PC-9 (cell line): Measurements from ENCODE around the gene CIAO2B. TPM values are rescaled to one million over a fixed set of nuclear protein-coding genes. Genes with fewer than 3 reads are reported as not detected.

Source experiments
- Bru-seq: library from RNA; stranded (reverse); fragments of 400-500 nt; gene quantifications from one replicate; lab custom pipeline; 2021; lab: Mats Ljungman, UMichigan
- BruChase-seq, 2 experiments: library from RNA; stranded (reverse); fragments of 400-500 nt; gene quantifications; one replicate each; lab custom pipeline; 2021; lab: Mats Ljungman, UMichigan
- BruUV-seq: library from RNA; stranded (reverse); fragments of 400-500 nt; replicated peaks from 2 replicates; lab custom pipeline; 2021; lab: Mats Ljungman, UMichigan
- CTCF ChIA-PET: fragments of 300-600 bp; sonication (Branson Sonifier 250); formaldehyde crosslinking; loops from one replicate; lab custom pipeline; 2022; ENCODE audit warnings: antibody characterized with exemption; lab: Charles Lee
- POLR2A ChIA-PET: fragments of 300-600 bp; sonication (Branson Sonifier 250); formaldehyde crosslinking; loops from one replicate; lab custom pipeline; 2022; ENCODE audit warnings: antibody characterized with exemption; ENCODE audit not compliant: unreplicated experiment; lab: Charles Lee
- DNase-seq, 2 experiments: peaks; one replicate each; pipeline versions ENCODE4 v3.0.0 to v3.0.0-alpha.2; 2015 to 2022; ENCODE audit warnings: mixed read lengths in 1 of 2
- H2AFZ ChIP-seq: fragments of 200-600 bp; sonication (generic); 2 replicates; pipeline ENCODE4 v1.8.1; 2017; ENCODE audit warnings: antibody characterized with exemption
- H3F3A ChIP-seq: fragments of 200-600 bp; sonication (generic); 2 replicates; pipeline ENCODE4 v1.8.1; 2017; ENCODE audit warnings: antibody characterized with exemption, mild to moderate bottlenecking, low read depth; ENCODE audit not compliant: insufficient read depth
- H3K27ac ChIP-seq: fragments of 200-600 bp; sonication (generic); 2 replicates; pipeline ENCODE4 v1.6.1; 2016; ENCODE audit warnings: mixed run types
- H3K27me3 ChIP-seq: fragments of 200-600 bp; sonication (generic); 2 replicates; pipeline ENCODE4 v1.6.1; 2016; ENCODE audit warnings: low read depth, mixed run types; ENCODE audit not compliant: insufficient read depth
- H3K36me3 ChIP-seq: fragments of 200-600 bp; sonication (generic); 2 replicates; pipeline ENCODE4 v1.6.1; 2016; ENCODE audit warnings: low read depth, mixed run types
- H3K4me1 ChIP-seq: fragments of 200-600 bp; sonication (generic); replicated peaks from 2 replicates; pipeline ENCODE4 v1.6.1; 2016; ENCODE audit warnings: mixed run types; ENCODE audit not compliant: insufficient read depth
- H3K4me2 ChIP-seq: fragments of 200-600 bp; sonication (generic); 2 replicates; pipeline ENCODE4 v1.6.1; 2017; ENCODE audit warnings: mixed run types
- H3K4me3 ChIP-seq: fragments of 200-600 bp; sonication (generic); 2 replicates; pipeline ENCODE4 v1.6.1; 2016; ENCODE audit warnings: mixed run types
- H3K79me2 ChIP-seq: fragments of 200-600 bp; sonication (generic); 2 replicates; pipeline ENCODE4 v1.6.1; 2017; ENCODE audit warnings: low read depth, mixed run types
- H3K9me2 ChIP-seq: fragments of 200-600 bp; sonication (generic); 2 replicates; pipeline ENCODE4 v1.8.1; 2017; ENCODE audit warnings: mild to moderate bottlenecking; ENCODE audit not compliant: insufficient read depth
- H3K9me3 ChIP-seq: fragments of 200-600 bp; sonication (generic); 2 replicates; pipeline ENCODE4 v1.8.1; 2016; ENCODE audit warnings: low read depth; ENCODE audit not compliant: insufficient read depth
- H4K20me1 ChIP-seq: fragments of 200-600 bp; sonication (generic); 2 replicates; pipeline ENCODE4 v1.8.1; 2017; ENCODE audit not compliant: insufficient read depth
- EZH2 ChIP-seq: fragments of 200-600 bp; sonication (generic); IDR thresholded peaks from 2 replicates; pipeline ENCODE4 v1.8.0; 2017; ENCODE audit warnings: antibody characterized with exemption, low read depth
- intact Hi-C: fragments of 100-400 bp; cut with micrococcal nuclease; formaldehyde crosslinking; loops from one replicate; pipeline ENCODE4 v1.10.0; 2022; ENCODE audit not compliant: unreplicated experiment
- long read RNA-seq: library from polyadenylated mRNA; stranded (forward); transcript quantifications from one replicate; pipeline ENCODE4 v2.0.0, GENCODE V29; 2022
- total RNA-seq: library from RNA; stranded (reverse); gene quantifications from 2 replicates; pipeline ENCODE4 v1.2.3, GENCODE V29; 2021
- TF ChIP-seq, protein P1 (sequence below): fragments of 200-600 bp; sonication (generic); conservative IDR thresholded peaks from 2 replicates; pipeline ENCODE4 v1.6.1; 2017; ENCODE audit warnings: mixed run types, antibody characterized with exemption, mild to moderate bottlenecking, moderate library complexity

Gene CIAO2B
- 81.7 and 87.1 TPM in 2 replicates for total RNA-seq
- Bru-seq, nascent RNA = percentile 77 among the genes with signal in this experiment
- BruChase-seq, experiment 1, labeled RNA remaining after a 2-hour chase = percentile 79 among the genes with signal in this experiment
- BruChase-seq, experiment 2, labeled RNA remaining after a 6-hour chase = percentile 92 among the genes with signal in this experiment
- long read RNA-seq, transcript CIAO2B-203 (4 exons, 718 nt) = minor isoform, 8 of 205 reads
- long read RNA-seq, transcript CIAO2B-201 (5 exons, 676 nt) = major isoform, 186 of 205 reads
- long read RNA-seq, partial matches to known transcripts = 8 of 205 reads
- long read RNA-seq, other reads (novel, unspliced or antisense) = 3 of 205 reads

DNA sequence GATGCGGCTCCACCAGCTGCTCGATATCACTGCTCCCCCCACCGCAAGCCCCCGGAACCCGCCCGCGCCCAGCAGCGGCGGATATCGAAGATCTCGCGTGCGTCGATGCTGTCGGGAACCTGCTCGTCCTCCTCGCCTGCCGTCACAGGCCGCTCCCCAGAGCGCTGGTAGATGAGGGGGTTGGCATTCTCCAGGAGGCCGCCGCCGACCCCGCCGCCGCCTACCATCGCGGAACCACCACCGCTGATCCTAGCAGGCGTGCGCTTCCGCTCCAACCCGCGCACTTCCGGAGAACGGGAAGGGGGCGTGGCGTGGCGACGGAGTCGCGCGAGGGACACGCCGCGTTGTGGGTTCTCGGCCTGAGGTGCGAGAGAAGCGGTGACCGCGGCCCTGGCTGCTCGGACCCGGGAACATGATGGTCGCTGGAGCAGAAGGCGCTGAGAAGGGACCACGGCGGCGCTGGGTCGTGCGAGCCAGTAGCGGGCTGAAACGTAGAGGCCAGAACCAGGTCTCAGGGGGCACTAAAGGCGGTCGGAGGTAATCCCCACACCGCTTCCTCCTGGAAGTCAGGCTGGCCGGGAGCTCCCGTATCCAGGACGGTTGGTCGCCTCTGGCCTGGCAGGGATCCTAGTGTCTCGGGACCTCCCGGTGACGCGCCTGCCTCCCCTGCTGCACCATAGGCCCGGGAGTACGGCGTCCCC, at the start of gene CIAO2B:
CIAO2B (minus strand) TSS at position 265 of the 701 bp plus-strand sequence; CDS start at position 227, 38 bp downstream.
- Histone ChIP-seq H3K9me3 (no peaks in the 10 kb centered on the region), H3F3A (peaks cover 26% of the 10 kb centered on the region), H3K27ac (peak within 1 kb of the TSS; percentile 48), H3K79me2 (peaks cover 39% of the 10 kb centered on the region), H3K36me3 (no peaks in the 10 kb centered on the region), H3K4me2 (peak within 1 kb of the TSS; percentile 98), H2AFZ (peak within 1 kb of the TSS; percentile 99), H3K4me1 (peaks cover 42% of the 10 kb centered on the region), H3K4me3 (peak within 1 kb of the TSS; percentile 91), H3K27me3 (no peaks in the 10 kb centered on the region), H3K9me2 (no peaks in the 10 kb centered on the region), H4K20me1 (peaks cover 12% of the 10 kb centered on the region; the same call in 1 of the 2 replicates)
- peak; percentile 63 to 83 for DNase-seq
- BruUV-seq = no TSS peak
- POLR2A ChIA-PET = interaction anchor here (0.7 kb wide), 2 partner anchors 32 to 73 kb away, joined by 3 to 4 read pairs; no protein-coding TSS in a partner anchor
- intact Hi-C loops = loop anchor here (10.0 kb wide), 1 partner anchor 419 kb away; no protein-coding TSS in a partner anchor
- no peak for TF ChIP-seq EZH2
- TF ChIP-seq, protein P1, sequence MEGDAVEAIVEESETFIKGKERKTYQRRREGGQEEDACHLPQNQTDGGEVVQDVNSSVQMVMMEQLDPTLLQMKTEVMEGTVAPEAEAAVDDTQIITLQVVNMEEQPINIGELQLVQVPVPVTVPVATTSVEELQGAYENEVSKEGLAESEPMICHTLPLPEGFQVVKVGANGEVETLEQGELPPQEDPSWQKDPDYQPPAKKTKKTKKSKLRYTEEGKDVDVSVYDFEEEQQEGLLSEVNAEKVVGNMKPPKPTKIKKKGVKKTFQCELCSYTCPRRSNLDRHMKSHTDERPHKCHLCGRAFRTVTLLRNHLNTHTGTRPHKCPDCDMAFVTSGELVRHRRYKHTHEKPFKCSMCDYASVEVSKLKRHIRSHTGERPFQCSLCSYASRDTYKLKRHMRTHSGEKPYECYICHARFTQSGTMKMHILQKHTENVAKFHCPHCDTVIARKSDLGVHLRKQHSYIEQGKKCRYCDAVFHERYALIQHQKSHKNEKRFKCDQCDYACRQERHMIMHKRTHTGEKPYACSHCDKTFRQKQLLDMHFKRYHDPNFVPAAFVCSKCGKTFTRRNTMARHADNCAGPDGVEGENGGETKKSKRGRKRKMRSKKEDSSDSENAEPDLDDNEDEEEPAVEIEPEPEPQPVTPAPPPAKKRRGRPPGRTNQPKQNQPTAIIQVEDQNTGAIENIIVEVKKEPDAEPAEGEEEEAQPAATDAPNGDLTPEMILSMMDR = no peak
- CTCF ChIA-PET = no interaction called here

DNA sequence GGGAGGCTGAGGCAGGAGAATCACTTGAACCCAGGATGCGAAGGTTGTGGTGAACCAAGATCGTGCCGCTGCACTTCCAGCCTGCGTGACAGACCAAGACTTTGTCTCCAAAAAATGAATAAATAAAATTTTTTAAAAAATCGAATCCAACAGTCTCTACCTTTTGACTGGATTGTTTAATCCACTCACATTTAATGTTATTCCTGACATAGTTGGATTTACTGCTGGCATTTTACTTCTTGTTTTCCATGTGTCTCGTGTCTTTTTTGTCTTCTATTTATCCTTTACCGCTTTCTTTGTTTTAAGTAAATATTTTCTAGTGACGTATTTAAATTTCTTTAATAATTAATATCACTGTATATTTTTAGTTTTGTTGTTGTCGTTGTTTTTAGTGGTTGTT, 48.8 kb upstream of the CIAO2B start:
- POLR2A ChIA-PET = no interaction called here
- BruUV-seq = no TSS peak
- CTCF ChIA-PET = interaction anchor here (0.6 kb wide), 1 partner anchor 9 kb away, joined by 4 read pairs; no protein-coding TSS in a partner anchor
- Histone ChIP-seq H3K9me2 (no peaks in the 10 kb centered on the region), H3K4me3 (no peak overlapping the region), H3F3A (no peaks in the 10 kb centered on the region), H3K27ac (no peak overlapping the region), H3K4me1 (no peaks in the 10 kb centered on the region), H3K36me3 (no peaks in the 10 kb centered on the region), H3K27me3 (no peaks in the 10 kb centered on the region), H2AFZ (no peak overlapping the region), H3K9me3 (no peaks in the 10 kb centered on the region), H4K20me1 (no peaks in the 10 kb centered on the region), H3K79me2 (no peaks in the 10 kb centered on the region), H3K4me2 (no peak overlapping the region)
- DNase-seq = no peak
- intact Hi-C loops = no loop called here
- no peak for TF ChIP-seq EZH2
- TF ChIP-seq, protein P1 = no peak

DNA sequence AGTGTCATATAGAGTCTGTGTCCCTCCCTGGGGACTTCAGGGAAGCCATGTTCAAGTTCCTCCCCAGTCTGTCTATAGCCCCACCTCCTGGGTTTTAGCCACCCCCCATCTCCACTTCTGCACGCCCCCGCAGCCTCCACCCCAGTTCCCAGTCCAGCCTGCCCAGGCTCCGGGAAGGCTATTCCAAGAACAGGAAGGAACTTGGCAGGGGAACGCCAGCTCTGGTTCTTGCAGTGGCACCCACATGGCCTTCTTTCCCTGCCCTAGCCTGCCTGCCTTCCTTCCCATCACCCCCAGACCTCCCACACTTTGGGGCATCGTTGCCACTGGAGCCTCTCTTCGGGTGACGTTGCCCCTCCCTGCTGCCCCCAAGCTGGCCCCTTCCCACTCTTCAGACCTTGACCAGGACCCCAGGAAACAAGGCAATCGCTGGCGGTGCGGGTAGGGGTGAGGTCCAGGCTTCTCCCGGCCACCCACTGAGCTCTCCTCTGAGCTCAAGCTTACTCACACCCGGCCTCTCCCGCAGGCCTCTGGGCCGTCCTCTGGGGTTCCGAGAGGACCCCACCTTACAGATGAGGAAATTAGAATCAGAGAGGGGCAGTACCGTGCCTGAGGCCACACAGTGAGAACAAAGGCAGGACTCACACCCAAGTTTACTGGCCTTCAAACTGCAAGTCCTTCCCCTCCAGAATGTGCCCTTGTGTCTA, 45.0 kb upstream of the CIAO2B start:
- POLR2A ChIA-PET = interaction anchor here (0.5 kb wide), 2 partner anchors 27 to 351 kb away, joined by 3 to 6 read pairs; no protein-coding TSS in a partner anchor

More for the DNA sequence above, 45.0 kb upstream of the CIAO2B start:
- no peaks in the 10 kb centered on the region for H3K9me3 ChIP-seq
- H3K79me2 ChIP-seq = no peaks in the 10 kb centered on the region
- H3F3A ChIP-seq = no peaks in the 10 kb centered on the region
- no peak overlapping the region for H3K4me3 ChIP-seq
- no peaks in the 10 kb centered on the region for H4K20me1 ChIP-seq
- no peak for DNase-seq
- no peak overlapping the region for H3K4me2 ChIP-seq
- no peaks in the 10 kb centered on the region for H3K36me3 ChIP-seq
- intact Hi-C loops = no loop called here
- BruUV-seq = no TSS peak
- CTCF ChIA-PET = interaction anchor here (0.6 kb wide), 2 partner anchors 206 to 453 kb away, joined by 4 to 6 read pairs; no protein-coding TSS in a partner anchor
- H3K9me2 ChIP-seq = no peaks in the 10 kb centered on the region
- H2AFZ ChIP-seq = no peak overlapping the region
- no peaks in the 10 kb centered on the region for H3K27me3 ChIP-seq
- no peak for TF ChIP-seq EZH2
- TF ChIP-seq, protein P1 = no peak
- H3K27ac ChIP-seq = no peak overlapping the region
- H3K4me1 ChIP-seq = no peaks in the 10 kb centered on the region
